GM12878 (cell line): ENCODE results near the gene SPTBN2. TPM values are rescaled to one million over a fixed set of nuclear protein-coding genes. Genes with fewer than 3 reads are reported as not detected.

Experiments used
- ATAC-seq: fragments of 200-7000 bp; cut with Tn5 transposase; 3 replicates; pipeline ENCODE4 v1.9.1; 2020; ENCODE audit warnings: mild to moderate bottlenecking, moderate library complexity
- BruUV-seq: library from RNA; stranded (reverse); fragments of 400-500 nt; replicated peaks from 2 replicates; lab custom pipeline; 2021; lab: Mats Ljungman, UMichigan
- CTCF ChIA-PET: fragments of 300-600 bp; sonication (Branson Sonifier 250); formaldehyde crosslinking; extraction: SDS; loops from one replicate; lab custom pipeline; 2021; ENCODE audit warnings: inconsistent platforms; lab: Yijun Ruan, JAX
- POLR2A ChIA-PET: fragments of 350-600 bp; formaldehyde crosslinking; extraction: SDS; loops from one replicate; lab custom pipeline; 2021; ENCODE audit warnings: inconsistent platforms; lab: Charles Lee
- RAD21 ChIA-PET: fragments of 300-600 bp; sonication (Branson Sonifier 250); formaldehyde crosslinking; loops from one replicate; lab custom pipeline; 2023; ENCODE audit warnings: antibody characterized with exemption; ENCODE audit not compliant: unreplicated experiment; lab: Charles Lee
- SMC1A ChIA-PET: fragments of 300-600 bp; sonication (Branson Sonifier 250); formaldehyde crosslinking; loops from one replicate; lab custom pipeline; 2023; ENCODE audit not compliant: unreplicated experiment, uncharacterized antibody; lab: Charles Lee
- DNase-seq: peaks from one replicate; pipeline ENCODE4 v3.0.0-alpha.2; 2011; ENCODE audit warnings: low read depth, low spot score
- FAIRE-seq: peaks from 3 replicates; lab custom pipeline; 2011; peaks lifted over from hg19 to GRCh38; lab: Jason Lieb, UNC
- H2AFZ ChIP-seq: 2 replicates; pipeline ENCODE4 v1.6.0; 2011; ENCODE audit warnings: low read depth, low read length, control low read depth; ENCODE audit not compliant: control insufficient read depth
- H3K27ac ChIP-seq: 2 replicates; pipeline ENCODE4 v1.5.1; 2011; ENCODE audit warnings: control low read depth; ENCODE audit not compliant: control insufficient read depth, insufficient read depth
- H3K27me3 ChIP-seq, 2 experiments: replicated peaks in 1 of 2; 2 replicates each; pipeline versions ENCODE4 v1.6.0 to v1.6.1; 2011; ENCODE audit warnings: low read length in 1 of 2; ENCODE audit not compliant: control insufficient read depth in 2 of 2, insufficient read depth in 2 of 2
- H3K36me3 ChIP-seq, 2 experiments: 2 replicates each; pipeline ENCODE4 v1.5.1; 2011; ENCODE audit warnings: low read length in 1 of 2; ENCODE audit not compliant: control insufficient read depth in 2 of 2, insufficient read depth in 2 of 2
- H3K4me1 ChIP-seq: 2 replicates; pipeline ENCODE4 v1.6.1; 2011; ENCODE audit warnings: mild to moderate bottlenecking, low read length, moderate library complexity, mixed read lengths; ENCODE audit not compliant: control insufficient read depth, insufficient read depth
- H3K4me2 ChIP-seq: 2 replicates; pipeline ENCODE4 v1.6.0; 2011; ENCODE audit warnings: control low read depth; ENCODE audit not compliant: control insufficient read depth, insufficient read depth
- H3K4me3 ChIP-seq: fragments of 200-600 bp; sonication (generic); 2 replicates; pipeline ENCODE4 v1.5.1; 2016
- H3K79me2 ChIP-seq: 2 replicates; pipeline ENCODE4 v1.6.0; 2011; ENCODE audit warnings: low read length; ENCODE audit not compliant: control insufficient read depth, insufficient read depth
- H3K9ac ChIP-seq: 2 replicates; pipeline ENCODE4 v1.8.0; 2011; ENCODE audit warnings: low read length, control low read depth, mixed read lengths; ENCODE audit not compliant: control insufficient read depth, insufficient read depth
- H3K9me3 ChIP-seq: replicated peaks from 3 replicates; pipeline ENCODE4 v1.5.1; 2011; ENCODE audit warnings: mild to moderate bottlenecking, low read length; ENCODE audit not compliant: control insufficient read depth, insufficient read depth
- H4K20me1 ChIP-seq: 2 replicates; pipeline ENCODE4 v1.6.0; 2011; ENCODE audit not compliant: control insufficient read depth, insufficient read depth
- BHLHE40 ChIP-seq, 2 experiments: fragments of 450-650 bp in 1 of 2; IDR thresholded peaks; 2 replicates each; pipeline ENCODE4 v1.6.1; 2011 to 2017; ENCODE audit warnings: low read depth in 2 of 2, borderline replicate concordance in 1 of 2, improper control_type of control experiment in 1 of 2, low read length in 1 of 2, mild to moderate bottlenecking in 1 of 2
- FOS ChIP-seq: IDR thresholded peaks from 3 replicates; pipeline ENCODE4 v1.6.1; 2011; ENCODE audit warnings: borderline replicate concordance; ENCODE audit not compliant: insufficient read length; ENCODE audit errors: extremely low read depth
- HDAC2 ChIP-seq: fragments of 200-600 bp; sonication (generic); IDR thresholded peaks from 2 replicates; pipeline ENCODE4 v1.6.1; 2017
- KAT2A ChIP-seq: conservative IDR thresholded peaks from 2 replicates; pipeline ENCODE4 v1.6.1; 2011; ENCODE audit warnings: low read depth, low read length; ENCODE audit not compliant: control insufficient read depth
- NFXL1 ChIP-seq: fragments of 450-650 bp; IDR thresholded peaks from 2 replicates; pipeline ENCODE4 v1.6.1; 2017; ENCODE audit warnings: antibody characterized with exemption, mild to moderate bottlenecking, borderline replicate concordance
- SRF ChIP-seq, 2 experiments: IDR thresholded peaks; 2 replicates each; pipeline ENCODE4 v1.6.1; 2011; ENCODE audit warnings: low read depth in 2 of 2, low read length in 2 of 2, mild to moderate bottlenecking in 1 of 2, moderate library complexity in 1 of 2
- TCF3 ChIP-seq: IDR thresholded peaks from 2 replicates; pipeline ENCODE4 v1.6.1; 2012; ENCODE audit warnings: low read depth, mild to moderate bottlenecking, low read length, borderline replicate concordance; ENCODE audit not compliant: insufficient read depth
- WGBS: methylation state at CpG from one replicate; pipeline ENCODE4 v1.1.6; 2016; ENCODE audit warnings: low lambda C conversion rate; ENCODE audit not compliant: insufficient replicate concordance, insufficient coverage; ENCODE audit errors: missing lambda C conversion rate; 5-methylcytosine and 5-hydroxymethylcytosine counted together
- in situ Hi-C: fragments of 300-500 bp; cut with MboI; formaldehyde crosslinking; loops from 9 replicates; pipeline ENCODE4 v1.14.3; 2018; ENCODE audit warnings: mixed read lengths
- intact Hi-C: fragments of 100-400 bp; cut with micrococcal nuclease; formaldehyde crosslinking; loops from one replicate; pipeline ENCODE4 v1.14.2; 2022; ENCODE audit not compliant: unreplicated experiment
- polyA plus RNA-seq, 11 experiments: library from polyadenylated mRNA; depleted of rRNA in 4 of 11; unstranded in 6 of 11; stranded (reverse) in 5 of 11; fragments of >200 nt; fragmentation: Nextera tagmentation in 4 of 11; fragmentation: Illumina TruSeq in 1 of 11; extraction: Ambion mirVana in 4 of 11; extraction: Trizol in 1 of 11; gene quantifications; 1 replicate in 1 of 11; 2 replicates in 10 of 11; pipeline versions ENCODE4 v1.2.1 to v1.2.3, GENCODE V29; 2011 to 2016; ENCODE audit warnings: inconsistent platforms in 2 of 11, missing spikeins in 2 of 11, low read depth in 1 of 11
- total RNA-seq, 4 experiments: library from RNA; depleted of rRNA in 3 of 4; stranded (reverse); fragments of >200 nt in 3 of 4; fragmentation: Illumina TruSeq in 1 of 4; extraction: Trizol in 1 of 4; gene quantifications; 2 replicates each; pipeline versions ENCODE4 v1.2.1 to v1.2.3, GENCODE V29; 2013 to 2021
- TF ChIP-seq, protein P1 (sequence below): IDR thresholded peaks from 2 replicates; pipeline ENCODE4 v1.6.1; 2012; ENCODE audit warnings: low read depth, low read length, improper control_type of control experiment

SPTBN2 gene
- total and polyA plus RNA-seq, 10 of the 15 experiments (the other 5 are each of a cell fraction or from before 2014, with no cell fraction given), result 0.38 to 1.0 (median 0.69) TPM; not detected in 5

GRCh38 chr11:66768088-66768521, 39.1 kb upstream of the SPTBN2 start:
- TF ChIP-seq TCF3 (no peak), HDAC2 (no peak), KAT2A (no peak), SRF (IDR thresholded peaks at IDR 0.05; ENCODE audit: low read depth in 2 of 2, low read length in 2 of 2) (no peak), BHLHE40 (IDR thresholded peaks at IDR 0.05; ENCODE audit: borderline replicate concordance in 1 of 2, low read depth in 2 of 2, low read length in 1 of 2) (no peak), FOS (no peak), NFXL1 (no peak)
- TF ChIP-seq, protein P1, sequence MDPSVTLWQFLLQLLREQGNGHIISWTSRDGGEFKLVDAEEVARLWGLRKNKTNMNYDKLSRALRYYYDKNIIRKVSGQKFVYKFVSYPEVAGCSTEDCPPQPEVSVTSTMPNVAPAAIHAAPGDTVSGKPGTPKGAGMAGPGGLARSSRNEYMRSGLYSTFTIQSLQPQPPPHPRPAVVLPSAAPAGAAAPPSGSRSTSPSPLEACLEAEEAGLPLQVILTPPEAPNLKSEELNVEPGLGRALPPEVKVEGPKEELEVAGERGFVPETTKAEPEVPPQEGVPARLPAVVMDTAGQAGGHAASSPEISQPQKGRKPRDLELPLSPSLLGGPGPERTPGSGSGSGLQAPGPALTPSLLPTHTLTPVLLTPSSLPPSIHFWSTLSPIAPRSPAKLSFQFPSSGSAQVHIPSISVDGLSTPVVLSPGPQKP, result no peak
- WGBS, result 98% methylated on average over 3 of the region's 3 CpGs
- FAIRE-seq, result no peak
- ATAC-seq, result no peak
- no peak for DNase-seq
- Histone ChIP-seq H3K79me2 (no peaks in the 10 kb centered on the region), H3K9ac (no peak overlapping the region), H3K4me2 (no peak overlapping the region), H3K27ac (no peak overlapping the region), H3K36me3 (no peaks in the 10 kb centered on the region), H3K4me3 (no peak overlapping the region), H4K20me1 (no peaks in the 10 kb centered on the region), H3K4me1 (no peaks in the 10 kb centered on the region), H3K27me3 (no peaks in the 10 kb centered on the region), H3K9me3 (no peaks in the 10 kb centered on the region), H2AFZ (no peak overlapping the region)
- intact Hi-C loops (no loop called here), in situ Hi-C loops (no loop called here)
- ChIA-PET SMC1A (interaction anchor here (0.6 to 2.5 kb wide), 5 partner anchors 10 to 552 kb away, joined by 3 to 7 read pairs (median 4); no protein-coding TSS in a partner anchor), RAD21 (interaction anchor here (1.5 kb wide), 1 partner anchor 66 kb away, joined by 3 read pairs; no protein-coding TSS in a partner anchor), POLR2A (interaction anchor here (0.7 to 2.0 kb wide), 3 partner anchors 9 to 123 kb away, joined by 3 to 4 read pairs (median 4); no protein-coding TSS in a partner anchor), CTCF (interaction anchor here (1.4 kb wide), 1 partner anchor 62 kb away, joined by 3 read pairs; no protein-coding TSS in a partner anchor)
- BruUV-seq, result no TSS peak
